HG03520 (cell line): ENCODE results near the gene NR3C2.
A peak's percentile ranks its signal among the peaks of the same experiment; 100 is the strongest.
"Not testable (repeated sequence)": the region's sequence is repeated elsewhere in the genome, so short reads cannot be mapped to it uniquely, and the experiment has no call there.

ENCODE experiments used
- ATAC-seq: cut with Tn5 transposase; IDR thresholded peaks from one replicate; pipeline ENCODE4 v1.9.1; 2021; ENCODE audit warnings: mild to moderate bottlenecking, moderate library complexity; ENCODE audit not compliant: unreplicated experiment

Gene NR3C2

DNA sequence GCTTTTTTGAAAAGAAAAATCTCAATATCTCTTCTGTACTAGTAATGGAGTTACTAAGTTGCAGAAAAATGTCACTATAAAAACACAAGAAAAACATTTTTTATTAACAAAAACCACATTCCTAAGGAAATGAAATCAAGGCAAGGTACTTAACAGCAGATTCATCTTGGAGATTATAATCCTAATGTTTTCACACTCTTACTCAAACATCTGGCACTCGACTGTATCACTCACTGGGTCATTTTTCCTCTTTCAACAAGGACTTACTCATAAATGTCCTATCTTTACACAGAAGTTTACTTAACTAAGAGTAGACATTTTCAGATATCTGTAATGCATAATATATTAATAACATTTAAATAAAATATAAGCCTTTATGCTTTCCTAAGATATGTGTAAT is 216.6 kb downstream of the NR3C2 start:
- ATAC-seq: no peak

DNA sequence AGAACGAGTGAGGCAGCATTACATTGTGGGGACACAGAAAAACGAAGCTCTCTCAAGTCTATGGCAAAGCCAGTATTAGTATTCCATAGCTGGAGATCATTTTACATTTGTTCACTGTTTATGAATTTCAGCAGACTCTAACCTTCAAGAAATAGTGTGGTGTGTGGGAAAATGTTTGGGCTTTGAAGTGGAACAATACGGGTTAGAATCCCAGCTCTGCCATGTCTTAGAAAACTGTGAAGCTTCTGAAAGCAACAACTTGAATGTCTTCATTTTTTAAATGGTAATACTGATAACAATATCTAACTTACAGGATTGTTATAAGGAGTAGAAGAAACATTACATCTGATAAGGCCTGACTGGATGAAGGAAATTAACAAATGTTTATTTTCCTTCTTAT is 217.7 kb downstream of the NR3C2 start:
- no peak for ATAC-seq

DNA sequence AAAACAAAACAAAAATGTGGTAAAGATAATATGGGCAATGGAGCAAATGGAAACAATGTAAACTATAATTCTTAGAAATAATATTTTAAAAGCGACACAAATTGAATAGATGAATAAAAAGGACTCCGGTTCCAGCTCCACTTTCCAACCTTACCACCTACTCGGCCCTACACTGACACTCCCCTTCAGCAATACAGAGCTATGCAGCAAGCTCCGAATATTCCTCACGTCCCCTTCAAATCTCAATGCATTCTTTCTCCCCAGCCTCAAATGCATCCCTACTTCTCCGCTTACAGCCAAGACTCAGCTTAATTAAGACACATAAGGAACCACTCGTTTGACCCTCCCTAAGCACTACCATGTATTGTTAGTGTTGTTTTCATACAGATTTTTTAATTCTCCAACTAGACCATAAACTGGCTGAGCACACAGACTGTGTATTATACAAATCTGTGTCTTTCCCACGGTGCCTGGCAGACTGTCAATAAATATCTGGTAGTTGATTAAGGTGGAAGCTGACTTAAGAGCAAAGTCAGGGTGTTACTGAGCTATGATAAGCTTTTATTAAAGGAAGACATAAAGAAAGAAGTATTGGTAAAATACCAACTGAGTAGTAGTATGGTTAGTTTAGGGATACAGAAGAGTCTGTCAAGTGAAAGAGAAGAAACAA is 219.1 kb downstream of the NR3C2 start:
- ATAC-seq: no peak

DNA sequence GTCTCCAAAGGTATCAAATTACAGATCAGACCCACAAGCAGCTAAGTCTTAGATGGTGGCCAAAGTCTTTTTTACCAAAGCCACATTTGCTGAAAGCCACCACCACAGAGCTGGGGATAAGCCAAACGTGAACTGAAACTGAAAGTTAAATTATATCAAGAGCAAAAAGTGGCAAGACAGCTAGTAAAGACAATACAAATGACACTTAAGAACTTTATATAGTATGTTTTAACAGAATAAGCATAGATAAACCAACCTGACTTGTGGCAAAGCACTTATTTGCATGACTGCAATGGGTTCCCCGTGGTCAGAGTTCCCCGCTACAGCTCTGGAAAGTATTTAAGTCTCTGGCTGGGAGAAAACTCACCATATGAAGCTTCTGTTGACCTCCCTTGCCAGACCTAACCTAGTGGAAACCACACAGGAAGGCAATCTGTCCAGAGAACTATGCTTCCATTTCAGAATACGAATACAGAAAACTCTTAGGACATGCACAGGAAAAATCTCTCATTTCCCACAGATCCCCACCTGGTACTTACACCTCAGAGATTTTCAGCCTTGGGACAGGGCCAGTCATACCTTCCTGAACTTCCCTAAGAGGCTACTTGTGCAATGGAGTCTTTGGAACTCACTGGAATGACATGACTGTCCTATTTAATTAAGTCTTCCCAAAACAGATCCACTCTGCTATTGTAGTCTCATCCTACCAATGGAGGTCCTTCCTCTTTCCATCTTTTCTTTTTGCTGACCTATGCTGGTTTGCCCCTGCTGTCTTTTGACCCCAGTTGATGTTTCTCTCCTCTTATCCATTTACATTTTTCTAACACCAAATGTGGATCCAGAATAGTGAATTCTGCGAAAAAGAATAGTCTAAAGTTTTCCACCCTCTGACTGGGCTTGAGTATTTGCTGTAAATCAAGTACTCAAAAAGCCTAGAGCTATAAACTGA is 225.1 kb downstream of the NR3C2 start:
- ATAC-seq: peak; percentile 94

DNA sequence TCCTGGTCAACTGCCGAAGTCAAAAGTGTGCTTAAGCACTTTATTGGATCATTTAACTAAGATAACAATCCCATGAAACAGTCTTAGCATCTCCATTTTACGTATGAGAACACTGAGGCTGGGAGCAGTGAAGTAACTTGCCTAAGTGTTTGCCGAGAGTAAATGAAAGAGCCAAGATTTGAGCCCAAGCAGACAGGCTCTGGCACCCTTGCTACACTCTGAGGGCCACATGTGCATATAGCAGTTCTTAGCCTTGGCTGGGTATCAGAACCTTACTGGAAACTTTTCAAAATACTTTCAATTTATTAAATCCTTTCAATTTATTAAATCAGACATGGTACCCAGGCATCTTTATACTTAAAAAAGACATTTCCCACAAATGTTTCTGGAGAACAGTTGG is 225.9 kb downstream of the NR3C2 start:
- no peak for ATAC-seq

DNA sequence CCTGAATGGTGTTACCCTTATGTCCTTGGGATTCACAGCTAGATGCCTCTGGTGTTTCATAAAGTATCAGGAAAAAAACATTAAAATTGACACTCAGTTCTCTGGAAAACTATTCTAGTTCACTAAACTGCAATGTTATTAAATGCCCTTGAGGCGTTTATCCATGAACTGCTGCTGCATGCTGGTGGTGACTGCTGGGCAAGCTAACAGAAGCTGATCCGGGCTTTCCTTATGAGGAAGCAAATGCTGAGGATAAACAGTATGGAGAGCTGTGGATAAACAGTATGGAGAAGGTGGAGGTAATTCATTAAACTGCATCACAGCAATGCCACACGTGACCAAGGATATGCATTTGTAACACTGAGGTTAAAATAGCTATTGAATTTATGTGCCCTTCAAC is 227.0 kb downstream of the NR3C2 start:
- no peak for ATAC-seq

DNA sequence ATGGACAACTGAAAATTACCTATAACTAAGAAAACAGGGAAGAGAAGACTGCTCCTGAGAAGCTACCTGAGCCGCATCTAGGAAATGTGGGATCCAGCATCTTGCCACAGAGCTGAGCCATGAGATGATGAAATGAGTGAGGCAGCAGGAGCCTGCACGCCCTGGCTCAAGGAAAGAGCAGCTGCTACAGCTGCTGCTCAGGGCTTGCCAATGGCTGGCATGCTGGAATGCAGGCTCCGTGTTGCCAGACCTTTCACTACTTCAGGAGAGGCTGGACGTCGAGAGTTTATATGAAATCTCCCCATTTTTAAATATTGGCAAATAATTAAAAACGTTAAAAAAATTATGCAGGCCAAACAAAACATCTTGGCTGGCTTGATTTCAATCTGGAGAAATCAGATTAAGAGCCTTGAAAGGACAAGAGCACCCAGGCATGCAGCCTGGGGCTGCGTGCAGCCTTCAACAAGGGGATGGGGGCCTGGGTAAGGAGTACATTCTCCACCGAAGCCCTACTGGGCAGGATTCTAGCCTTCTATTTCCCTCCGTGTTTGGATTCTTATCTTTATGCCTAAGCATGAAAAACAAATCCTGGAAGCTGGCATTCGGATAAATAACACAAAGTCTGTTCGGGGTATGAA is 227.6 kb downstream of the NR3C2 start:
- ATAC-seq: no peak

DNA sequence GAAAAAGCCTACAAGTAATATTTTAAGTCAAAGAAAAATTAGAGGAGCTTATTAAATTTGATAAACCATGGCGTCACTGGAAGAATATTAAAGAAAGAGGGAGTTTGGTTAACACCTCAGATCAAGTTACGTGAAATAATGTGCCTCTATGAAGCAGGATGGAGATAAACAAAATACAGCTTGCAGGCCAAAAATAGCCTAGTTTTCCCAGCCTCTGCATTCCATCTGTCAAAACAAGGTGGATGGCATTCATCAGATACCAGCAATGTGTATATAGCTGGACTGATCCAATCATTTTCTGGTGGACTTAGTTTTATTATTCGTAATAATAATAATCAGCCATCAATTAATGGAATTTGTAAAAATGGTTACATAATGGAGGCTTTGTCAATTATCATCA is 230.7 kb downstream of the NR3C2 start:
- ATAC-seq: no peak

DNA sequence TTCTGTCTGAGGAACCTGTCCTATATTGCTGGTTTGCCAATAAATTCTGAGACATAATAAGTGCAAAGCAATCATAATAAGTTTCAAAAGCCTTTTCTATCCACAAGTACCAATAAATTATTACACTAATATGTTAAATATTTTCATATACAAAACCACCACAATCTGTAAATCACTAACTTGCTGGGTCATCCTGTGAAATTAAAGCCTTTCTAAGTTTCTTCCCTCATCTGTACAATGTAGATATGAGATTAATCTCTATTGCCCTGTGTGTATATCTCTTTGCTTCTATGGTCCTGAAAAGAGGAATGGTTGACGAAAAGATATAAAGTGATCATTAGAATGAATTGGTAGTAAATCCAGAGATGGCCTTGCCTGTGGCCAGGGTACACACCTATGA is 231.6 kb downstream of the NR3C2 start:
- no peak for ATAC-seq

DNA sequence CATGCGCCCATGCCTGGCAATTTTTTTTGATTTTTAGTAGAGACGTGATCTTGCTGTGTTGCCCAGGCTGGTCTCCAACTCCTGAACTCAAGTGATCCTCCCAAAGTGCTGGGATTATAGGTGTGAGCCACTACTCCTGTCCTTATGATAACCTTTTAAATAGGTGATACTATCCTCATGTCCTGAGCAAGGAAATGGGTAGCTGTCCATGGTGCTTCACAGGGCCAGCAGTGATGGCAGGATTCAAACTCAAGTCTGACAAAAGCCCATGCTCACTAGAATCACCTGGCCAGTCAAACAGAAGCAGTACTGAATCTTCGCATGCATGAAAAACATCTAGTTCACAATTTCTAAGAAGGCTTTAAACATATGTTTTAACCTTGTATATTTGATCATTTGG is 235.1 kb downstream of the NR3C2 start:
- ATAC-seq: no peak

DNA sequence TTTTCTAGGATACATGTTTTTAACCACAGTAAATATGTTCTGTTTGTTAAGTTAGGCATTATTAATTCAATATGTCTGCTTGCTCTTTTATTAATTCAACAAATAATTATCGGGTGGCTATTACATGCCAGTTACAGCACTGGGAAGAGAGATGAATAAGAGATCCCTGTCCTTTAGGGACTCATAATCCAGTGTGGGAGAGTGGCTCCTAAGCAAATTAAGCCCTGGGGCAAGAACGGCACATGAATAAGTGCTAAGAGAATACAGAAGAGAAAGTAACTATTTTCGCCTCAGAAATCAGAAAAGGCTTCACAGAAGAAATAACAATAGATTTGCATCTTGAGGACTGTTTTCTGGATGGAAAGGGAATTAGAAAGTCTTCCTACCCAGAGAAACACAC is 236.7 kb downstream of the NR3C2 start:
- no peak for ATAC-seq

DNA sequence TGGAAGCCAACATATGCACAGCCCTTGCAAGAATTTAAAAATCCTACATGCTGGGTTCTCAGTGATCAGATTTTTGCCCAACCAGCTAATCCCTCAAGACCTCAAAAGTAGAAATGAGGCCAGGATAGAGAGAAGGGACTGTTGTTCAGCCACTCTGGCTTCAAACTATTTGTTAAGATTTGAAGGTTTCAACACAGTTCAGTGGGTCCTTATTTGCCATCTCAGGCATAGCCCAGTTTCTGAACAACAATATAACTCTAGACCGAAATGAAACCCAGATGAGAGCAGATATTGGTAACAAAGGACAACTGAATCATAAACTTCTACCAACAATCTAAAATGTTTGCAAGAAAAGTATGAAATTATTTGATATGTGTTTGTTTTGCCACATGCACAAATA is 237.3 kb downstream of the NR3C2 start:
- ATAC-seq: no peak

DNA sequence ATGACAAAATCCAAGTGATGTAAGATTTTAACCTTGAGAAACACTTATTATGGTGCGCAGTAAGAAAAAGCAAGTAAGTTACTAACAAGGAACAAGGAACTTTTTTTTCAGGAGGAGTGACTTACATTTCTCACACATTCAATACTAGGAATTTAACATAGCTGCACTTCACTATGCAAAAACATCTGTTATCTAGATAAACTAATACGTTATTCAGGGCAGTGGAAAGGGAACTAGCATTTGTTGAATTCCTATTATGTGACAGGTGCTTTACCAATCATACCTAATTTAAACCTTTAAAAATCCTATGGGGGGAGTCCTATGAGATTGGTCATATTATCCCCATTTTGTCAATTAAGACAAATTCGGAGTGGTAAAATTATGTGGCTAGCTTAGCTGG is 238.0 kb downstream of the NR3C2 start:
- ATAC-seq: no peak

DNA sequence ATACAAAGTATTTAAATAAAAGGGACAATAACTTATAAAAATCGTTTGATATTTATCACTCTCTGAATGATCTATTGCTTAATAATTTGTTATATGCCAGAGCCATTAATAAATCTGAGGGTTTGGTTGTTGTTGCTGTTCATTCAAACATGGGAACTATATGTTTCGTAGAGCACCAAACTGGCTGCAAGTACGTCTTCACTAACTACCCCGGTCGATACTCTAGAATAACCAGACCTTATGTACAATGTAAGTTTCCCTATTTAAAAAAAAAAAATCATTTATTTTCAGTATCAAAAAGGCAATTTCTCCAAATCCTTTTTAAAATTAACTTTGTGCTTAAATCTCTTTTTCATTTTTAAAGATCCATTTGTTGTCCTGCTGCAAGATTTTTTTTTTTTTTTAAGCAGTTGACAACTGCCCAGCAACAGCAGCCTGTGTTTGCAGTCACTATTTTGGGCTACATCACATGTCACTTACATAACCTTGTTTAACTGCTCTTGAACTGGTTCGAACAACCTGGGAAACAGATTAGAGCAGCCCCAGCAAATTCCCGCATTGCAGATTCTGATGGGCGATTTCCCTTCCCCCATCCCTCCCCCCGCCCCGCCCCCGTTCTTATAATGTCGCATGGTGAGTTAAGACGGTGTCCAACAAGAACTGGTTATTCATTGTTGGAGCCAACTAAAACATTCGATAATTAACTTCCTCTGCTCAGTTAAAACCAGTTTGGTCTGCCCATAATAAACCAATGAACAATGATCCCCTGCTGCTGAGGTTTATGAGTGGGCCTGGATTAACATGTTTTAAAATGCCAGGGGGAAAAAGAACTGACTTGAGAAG is 238.9 kb downstream of the NR3C2 start:
- no peak for ATAC-seq

DNA sequence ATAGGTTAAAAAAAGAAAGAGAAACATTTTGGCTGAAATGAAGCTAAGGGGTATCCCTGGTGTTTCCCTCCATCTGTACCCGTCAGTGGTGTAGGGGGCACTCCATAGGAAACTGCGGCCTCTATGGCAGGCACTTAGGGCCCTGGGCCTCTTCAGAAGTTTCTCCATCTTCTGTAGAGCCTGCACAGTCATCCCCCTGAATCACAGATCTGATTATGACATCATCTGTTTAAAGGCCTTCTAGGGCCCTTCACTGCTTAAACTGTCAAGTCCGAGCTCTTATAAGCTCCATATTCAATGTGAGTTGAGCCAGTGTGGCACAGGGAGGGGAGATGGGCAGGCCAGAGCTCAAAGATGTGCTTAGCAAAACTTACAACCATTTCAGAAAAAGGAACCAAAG is 241.3 kb downstream of the NR3C2 start:
- no peak for ATAC-seq

DNA sequence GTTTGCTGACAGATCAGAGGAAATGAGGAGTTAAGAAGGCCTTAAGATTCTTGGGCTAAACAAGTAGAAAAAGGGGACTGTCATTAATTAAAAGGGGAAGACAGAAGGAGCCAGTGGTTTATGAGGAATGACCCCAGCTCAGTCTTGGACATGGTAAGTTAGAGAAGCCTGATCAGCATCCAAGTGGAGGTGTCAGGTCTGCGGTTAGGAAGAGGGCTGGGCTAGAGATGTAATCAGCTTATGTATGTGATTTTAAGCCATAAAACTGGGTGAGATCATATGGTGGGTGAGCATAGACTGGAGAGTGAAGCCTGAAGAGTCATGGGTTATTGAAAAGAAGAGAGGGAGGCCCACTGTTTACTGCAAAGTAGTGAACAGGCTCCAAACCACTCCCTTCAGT is 246.1 kb downstream of the NR3C2 start:
- ATAC-seq: no peak

DNA sequence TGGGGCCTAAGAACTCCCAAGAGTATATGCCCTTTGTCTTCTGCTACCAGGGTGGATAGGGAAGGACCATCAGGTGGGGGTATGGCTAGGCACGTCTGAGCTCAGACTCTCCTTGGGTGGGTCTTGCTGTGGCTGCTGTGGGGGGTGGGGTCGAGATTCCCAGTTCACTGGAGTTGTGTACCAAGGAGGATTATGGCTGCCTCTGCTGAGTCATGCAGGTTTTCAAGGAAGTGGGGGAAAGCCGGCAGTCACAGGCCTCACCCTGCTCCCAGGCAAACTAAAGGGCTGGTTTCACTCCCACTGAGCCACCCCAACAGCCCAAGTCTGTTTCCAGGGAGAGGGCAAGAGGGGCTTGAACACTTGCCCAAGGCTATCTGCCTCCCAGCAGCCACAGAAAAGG is 249.7 kb downstream of the NR3C2 start:
- ATAC-seq: no peak

DNA sequence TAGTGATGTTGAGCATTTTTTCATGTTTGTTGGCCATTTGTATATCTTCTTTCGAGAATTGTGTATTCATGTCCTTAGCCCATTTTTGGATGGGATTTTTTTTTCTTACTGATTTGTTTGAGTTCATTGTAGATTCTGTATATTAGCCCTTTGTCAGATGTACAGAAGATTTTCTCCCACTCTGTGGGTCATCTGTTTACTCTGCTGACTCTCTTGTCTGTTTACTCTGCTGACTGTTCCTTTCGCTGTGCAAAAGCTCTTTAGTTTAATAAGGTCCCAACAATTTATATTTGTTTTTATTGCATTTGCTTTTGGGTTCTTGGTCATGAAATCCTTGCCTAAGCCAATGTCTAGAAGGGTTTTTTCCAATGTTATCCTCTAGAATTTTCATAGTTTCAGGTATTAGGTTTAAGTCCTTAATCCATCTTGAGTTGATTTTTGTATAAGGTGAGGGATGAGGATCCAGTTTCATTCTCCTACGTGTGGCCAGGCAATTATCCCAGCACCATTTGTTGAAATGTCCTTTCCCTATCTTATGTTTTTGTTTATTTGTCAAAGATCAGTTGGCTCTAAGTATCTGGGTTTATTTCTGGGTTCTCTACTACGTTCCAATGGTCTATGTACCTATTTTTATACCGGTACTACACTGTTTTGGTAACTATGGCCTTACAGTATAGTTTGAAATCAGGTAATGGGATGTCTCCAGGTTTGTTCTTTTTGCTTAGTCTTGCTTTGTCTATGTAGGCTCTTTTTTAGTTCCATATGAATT is 254.6 kb downstream of the NR3C2 start:
- ATAC-seq: not testable (repeated sequence)

DNA sequence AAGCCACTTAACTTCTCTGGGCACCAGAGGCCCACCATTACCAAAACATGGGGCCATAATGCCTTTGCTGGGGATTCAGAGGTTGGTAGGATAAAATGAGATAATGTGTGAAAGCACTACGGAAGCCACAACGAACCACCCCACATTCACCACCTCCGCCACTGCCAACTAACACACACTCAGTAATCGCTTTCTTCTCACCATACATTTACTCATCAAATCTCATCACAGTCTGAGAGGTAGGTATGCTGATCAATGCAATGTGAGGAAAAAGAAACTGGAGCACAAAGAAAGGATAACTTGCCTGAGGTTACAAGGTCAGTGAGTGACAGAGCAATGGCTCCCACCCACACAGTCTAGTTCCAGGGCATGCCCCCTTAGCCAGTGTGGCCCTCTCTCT is 257.3 kb downstream of the NR3C2 start:
- no peak for ATAC-seq

DNA sequence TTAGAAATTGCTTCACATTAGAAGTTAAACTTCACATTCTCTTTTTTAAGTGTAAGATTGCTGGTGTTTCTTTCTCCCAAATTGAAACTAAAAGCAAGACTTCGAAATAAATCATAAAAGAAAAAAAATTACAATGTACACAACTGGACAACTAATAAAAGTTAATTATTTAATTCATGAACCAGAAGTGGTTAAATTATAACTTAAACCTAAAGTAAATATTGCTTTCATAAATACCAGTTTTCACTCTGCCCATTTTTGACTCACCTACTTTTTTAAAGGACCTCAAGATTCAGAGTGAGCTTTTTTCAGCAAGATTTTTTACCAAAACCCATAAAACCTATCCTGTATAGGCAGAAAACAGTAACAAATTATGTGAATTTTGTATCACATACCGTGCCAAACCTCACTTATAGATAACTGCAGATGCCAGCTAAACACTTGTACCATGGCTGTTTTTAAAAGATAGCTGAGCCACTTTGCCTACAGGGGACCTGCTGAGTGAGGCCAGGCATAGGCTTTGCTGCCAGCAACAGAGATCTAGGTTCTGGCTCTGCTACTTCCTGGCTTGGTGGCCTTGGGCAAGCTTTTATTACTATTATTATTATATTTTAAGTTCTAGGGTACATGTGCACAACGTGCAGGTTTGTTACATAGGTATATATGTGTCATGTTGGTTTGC is 259.8 kb downstream of the NR3C2 start:
- no peak for ATAC-seq
